Brain microvascular endothelial cell (primary cell): Measurements from ENCODE around the gene ANTXR1.

Experiments
- DNase-seq: peaks from one replicate; pipeline ENCODE4 v3.0.0-alpha.2; 2020
- H3K27ac ChIP-seq: fragments of 250-450 bp; sonication (Bioruptor Pico); 2 replicates; pipeline ENCODE4 v1.5.1; 2020; ENCODE audit warnings: mild to moderate bottlenecking, moderate library complexity
- H3K27me3 ChIP-seq: fragments of 250-450 bp; sonication (Bioruptor Pico); replicated peaks from 2 replicates; pipeline ENCODE4 v1.5.1; 2020; ENCODE audit warnings: mild to moderate bottlenecking
- H3K36me3 ChIP-seq: fragments of 250-450 bp; sonication (Bioruptor Pico); replicated peaks from 2 replicates; pipeline ENCODE4 v1.5.1; 2020; ENCODE audit warnings: mild to moderate bottlenecking
- H3K4me3 ChIP-seq: 2 replicates; pipeline ENCODE4 v1.5.1; 2011; ENCODE audit warnings: low read depth, mild to moderate bottlenecking, control low read depth, low read length, moderate library complexity
- in situ Hi-C: cut with HindIII; loops from 2 replicates; pipeline ENCODE4 v1.10.0; 2017; ENCODE audit warnings: low sequenced_read_pairs, low pct_ligation_motif_present
- TF ChIP-seq, protein P1 (sequence below): IDR thresholded peaks from 2 replicates; pipeline ENCODE4 v1.5.1; 2011; ENCODE audit warnings: low read depth, mild to moderate bottlenecking, moderate library complexity, low read length, control low read depth, inconsistent platforms; ENCODE audit errors: missing control alignments

Gene ANTXR1

DNA sequence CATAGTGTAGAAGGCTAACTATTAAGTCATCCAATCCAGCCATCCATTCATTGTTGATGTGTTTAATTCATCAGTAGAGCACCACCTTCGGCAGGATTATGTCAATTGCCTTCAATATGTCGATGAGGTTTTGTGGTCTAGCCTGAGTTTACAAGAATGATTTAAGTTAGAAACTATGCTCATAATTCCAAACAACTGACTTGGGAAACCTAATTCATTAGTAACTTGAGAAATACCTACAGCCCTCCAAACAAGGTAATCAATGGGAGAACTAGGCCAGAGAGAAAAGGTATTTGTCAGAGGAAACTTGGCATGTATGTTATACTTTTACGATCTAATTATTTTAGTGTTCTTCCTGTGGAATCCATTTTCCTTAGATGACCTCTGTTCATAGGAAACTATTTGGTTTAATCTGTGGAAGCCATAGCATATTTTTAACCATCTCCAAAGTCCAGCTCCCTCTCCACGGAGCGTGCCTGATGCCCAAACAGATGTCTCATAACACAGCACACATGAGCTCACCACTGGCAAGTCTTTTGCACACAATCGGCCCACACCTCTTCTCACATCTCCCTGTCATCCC lies 225.6 kb downstream of the ANTXR1 start:
- H3K27ac ChIP-seq = no peak overlapping the region
- in situ Hi-C loops = no loop called here
- H3K4me3 ChIP-seq = no peak overlapping the region
- TF ChIP-seq, protein P1, sequence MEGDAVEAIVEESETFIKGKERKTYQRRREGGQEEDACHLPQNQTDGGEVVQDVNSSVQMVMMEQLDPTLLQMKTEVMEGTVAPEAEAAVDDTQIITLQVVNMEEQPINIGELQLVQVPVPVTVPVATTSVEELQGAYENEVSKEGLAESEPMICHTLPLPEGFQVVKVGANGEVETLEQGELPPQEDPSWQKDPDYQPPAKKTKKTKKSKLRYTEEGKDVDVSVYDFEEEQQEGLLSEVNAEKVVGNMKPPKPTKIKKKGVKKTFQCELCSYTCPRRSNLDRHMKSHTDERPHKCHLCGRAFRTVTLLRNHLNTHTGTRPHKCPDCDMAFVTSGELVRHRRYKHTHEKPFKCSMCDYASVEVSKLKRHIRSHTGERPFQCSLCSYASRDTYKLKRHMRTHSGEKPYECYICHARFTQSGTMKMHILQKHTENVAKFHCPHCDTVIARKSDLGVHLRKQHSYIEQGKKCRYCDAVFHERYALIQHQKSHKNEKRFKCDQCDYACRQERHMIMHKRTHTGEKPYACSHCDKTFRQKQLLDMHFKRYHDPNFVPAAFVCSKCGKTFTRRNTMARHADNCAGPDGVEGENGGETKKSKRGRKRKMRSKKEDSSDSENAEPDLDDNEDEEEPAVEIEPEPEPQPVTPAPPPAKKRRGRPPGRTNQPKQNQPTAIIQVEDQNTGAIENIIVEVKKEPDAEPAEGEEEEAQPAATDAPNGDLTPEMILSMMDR = no peak
- H3K36me3 ChIP-seq = no peaks in the 10 kb centered on the region
- no peak for DNase-seq
- H3K27me3 ChIP-seq = no peaks in the 10 kb centered on the region

DNA sequence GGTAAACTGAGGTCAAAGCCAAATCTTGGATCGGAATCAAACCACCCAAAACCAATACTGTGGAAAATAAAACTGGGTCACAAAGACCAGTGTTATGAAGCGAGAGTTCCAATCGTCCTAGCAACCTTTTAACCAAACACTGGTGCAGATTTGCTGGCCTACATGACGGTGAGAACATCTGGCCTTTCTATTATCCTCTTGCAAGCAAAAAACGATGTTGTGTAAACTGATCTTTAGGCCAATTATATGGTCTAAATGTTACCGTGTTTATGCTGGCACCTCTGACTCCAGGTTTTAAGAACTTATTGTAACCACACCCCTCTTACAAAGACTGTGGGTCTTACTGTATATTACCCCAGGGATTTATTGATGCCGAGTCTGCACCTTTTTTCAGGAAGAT lies 228.1 kb downstream of the ANTXR1 start:
- H3K4me3 ChIP-seq = no peak overlapping the region
- DNase-seq = no peak
- H3K27ac ChIP-seq = no peak overlapping the region
- TF ChIP-seq, protein P1 = no peak
- in situ Hi-C loops = no loop called here
- H3K27me3 ChIP-seq = no peaks in the 10 kb centered on the region
- H3K36me3 ChIP-seq = no peaks in the 10 kb centered on the region

DNA sequence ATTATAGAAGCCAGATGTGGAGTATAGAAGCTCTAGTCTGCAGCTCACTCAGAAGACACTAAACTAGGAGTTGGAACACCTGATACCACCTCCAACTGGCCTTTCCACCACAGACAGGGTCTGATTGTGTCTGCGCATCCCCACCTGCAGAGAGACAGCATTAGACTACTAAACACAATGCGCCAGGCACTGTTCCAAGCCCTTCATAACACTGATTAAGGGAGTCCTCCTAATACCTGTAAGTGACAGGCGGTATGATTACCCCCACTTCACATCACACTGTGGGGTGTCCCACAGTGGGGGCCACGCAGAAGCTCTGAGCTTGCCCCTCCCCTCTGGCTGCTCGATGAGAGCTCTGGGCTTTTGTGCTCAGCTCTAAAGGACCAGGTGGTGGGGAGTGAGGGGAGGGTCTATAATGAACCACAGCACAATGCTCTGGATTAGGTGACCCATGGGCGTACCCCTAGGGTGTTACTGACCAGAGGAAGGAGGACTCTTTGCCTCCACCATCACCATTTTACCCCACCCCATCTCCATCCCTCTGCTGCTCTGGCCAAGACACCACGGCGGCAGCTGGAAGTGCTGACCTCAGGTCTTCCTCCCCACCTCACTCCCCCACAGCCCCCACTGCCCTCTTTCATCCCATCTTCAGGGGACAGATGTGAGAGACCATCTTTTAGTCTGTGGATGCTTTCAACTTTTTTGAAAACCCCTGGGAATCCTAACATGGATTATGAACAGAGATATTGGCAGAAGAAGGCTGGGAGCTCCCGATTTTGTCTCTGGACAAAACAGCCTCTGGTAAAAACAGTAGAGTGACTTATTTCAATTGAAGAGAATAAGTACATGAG lies 228.9 kb downstream of the ANTXR1 start:
- TF ChIP-seq, protein P1 = no peak
- in situ Hi-C loops = no loop called here
- H3K4me3 ChIP-seq = no peak overlapping the region
- no peak overlapping the region for H3K27ac ChIP-seq
- no peaks in the 10 kb centered on the region for H3K27me3 ChIP-seq
- DNase-seq = no peak
- H3K36me3 ChIP-seq = no peaks in the 10 kb centered on the region

DNA sequence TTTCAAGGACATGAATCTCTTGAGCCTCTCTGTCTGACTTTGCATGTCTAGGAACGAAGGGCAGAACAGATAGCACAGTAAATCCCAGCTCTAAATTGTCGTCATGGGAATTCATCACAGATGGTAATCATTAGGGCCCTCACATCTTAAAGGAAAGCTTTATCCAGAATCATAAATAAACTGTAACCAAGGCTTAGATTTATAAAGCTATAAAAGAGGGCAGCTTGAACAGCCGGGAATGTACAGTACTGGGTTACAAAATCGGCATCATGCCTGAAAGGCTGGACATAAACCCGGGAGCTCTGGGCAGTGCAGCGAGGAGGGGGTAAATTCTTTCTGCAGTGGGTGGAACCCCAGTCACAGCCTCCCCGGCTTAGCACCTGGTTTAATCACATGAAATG lies 229.7 kb downstream of the ANTXR1 start:
- no peak for DNase-seq
- TF ChIP-seq, protein P1 = no peak
- Histone ChIP-seq H3K36me3 (no peaks in the 10 kb centered on the region), H3K27me3 (no peaks in the 10 kb centered on the region), H3K27ac (no peak overlapping the region), H3K4me3 (no peak overlapping the region)
- in situ Hi-C loops = no loop called here

DNA sequence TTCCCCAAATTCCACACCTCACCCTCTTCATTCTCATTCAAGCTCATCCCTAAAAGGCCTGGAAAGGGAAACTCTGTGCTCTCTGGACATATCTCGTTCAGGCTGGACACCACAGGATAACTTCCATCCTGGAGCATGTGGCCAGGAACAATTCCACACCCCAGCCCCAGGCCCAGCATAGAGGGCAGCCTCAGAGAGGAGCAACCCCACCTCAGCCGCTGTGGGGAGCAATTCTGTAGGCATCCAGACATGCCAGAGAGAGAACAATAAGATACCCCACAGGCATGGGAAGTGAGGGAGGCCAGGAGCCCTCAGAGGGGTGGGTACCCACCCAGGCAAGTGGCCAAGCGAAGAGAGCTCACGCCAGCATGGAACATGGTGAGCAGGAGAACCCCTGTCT lies 230.7 kb downstream of the ANTXR1 start:
- in situ Hi-C loops = no loop called here
- Histone ChIP-seq H3K27me3 (no peaks in the 10 kb centered on the region), H3K36me3 (no peaks in the 10 kb centered on the region), H3K4me3 (no peak overlapping the region), H3K27ac (no peak overlapping the region)
- no peak for DNase-seq
- TF ChIP-seq, protein P1 = no peak
